NCI-H2227 (cell line): ENCODE results near the gene CNTN5.

ENCODE experiments used
- DNase-seq: peaks from one replicate; lab custom pipeline; 2025; ENCODE audit not compliant: unreplicated experiment; lab: John Stamatoyannopoulos, UW

The CNTN5 gene

DNA sequence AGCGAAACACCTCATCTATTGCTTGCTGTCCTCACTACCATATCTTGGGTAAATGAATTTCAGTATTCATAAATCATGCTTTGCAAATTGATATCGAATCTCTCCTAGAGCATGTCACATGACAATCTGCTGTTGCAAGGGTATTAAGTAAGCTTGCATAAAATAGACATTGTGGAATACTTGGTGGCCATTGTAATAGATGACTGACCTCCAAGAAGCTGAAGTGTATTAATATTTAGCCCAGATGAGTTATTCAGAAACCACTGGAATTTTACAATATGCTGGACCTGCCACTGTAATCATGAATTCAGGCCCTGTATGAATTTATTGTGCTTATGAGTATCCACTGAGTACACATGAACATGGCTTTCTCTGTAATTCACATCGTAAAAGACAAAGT, 1376.7 kb downstream of the CNTN5 start:
- DNase-seq, result no peak

GRCh38 chr11:100403816-100404215, 1383.1 kb downstream of the CNTN5 start:
- DNase-seq, result no peak

- DNase-seq, result no peak
These were observed 1384.2 kb downstream of the CNTN5 start for GRCh38 chr11:100404907-100405306.
